GF-D8 (cell line): Measurements from ENCODE around the gene PPFIBP1.
"Not testable (repeated sequence)": the region's sequence is repeated elsewhere in the genome, so short reads cannot be mapped to it uniquely, and the experiment has no call there.

Experiments
- DNase-seq: peaks from one replicate; lab custom pipeline; 2025; lab: John Stamatoyannopoulos, UW

Gene PPFIBP1

DNA sequence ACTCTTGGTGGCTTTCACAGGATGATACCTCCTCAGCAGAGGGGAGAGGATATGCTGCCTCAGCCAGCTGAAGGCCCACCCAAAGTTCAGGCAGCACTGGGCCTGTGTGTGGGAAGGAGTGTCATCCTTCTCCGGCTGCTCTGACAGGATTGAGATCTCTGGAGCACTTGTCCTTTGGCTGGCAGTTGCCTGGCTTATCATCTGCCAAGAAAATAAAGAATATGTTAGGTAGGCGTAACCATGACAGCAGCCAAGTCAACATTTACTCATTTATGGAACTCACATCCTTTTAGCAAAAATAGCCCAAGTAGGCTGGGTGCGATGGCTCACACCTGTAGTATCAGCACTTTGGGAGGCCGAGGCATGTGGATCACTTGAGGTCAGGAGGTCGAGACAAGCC, 68.5 kb downstream of the PPFIBP1 start:
- DNase-seq: no peak

DNA sequence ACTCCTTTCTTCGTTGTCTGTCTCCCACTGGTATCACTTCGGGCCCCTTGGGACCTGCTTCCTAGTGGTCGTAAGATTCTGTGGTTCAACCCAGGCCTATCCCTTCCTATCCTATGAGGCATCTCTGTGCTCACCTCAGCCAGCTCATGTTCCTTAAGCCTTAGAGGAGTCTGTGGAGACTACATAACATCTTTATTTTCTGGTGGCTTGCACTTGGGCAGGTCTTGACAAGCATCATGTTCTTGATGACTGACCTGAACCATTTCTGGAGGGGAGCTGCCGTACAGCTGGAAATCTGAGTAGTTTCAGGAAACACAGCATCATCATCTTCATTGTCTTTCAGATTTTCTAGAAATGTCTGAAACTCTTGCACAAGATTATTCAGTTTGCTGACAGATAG, 69.3 kb downstream of the PPFIBP1 start:
- no peak for DNase-seq

DNA sequence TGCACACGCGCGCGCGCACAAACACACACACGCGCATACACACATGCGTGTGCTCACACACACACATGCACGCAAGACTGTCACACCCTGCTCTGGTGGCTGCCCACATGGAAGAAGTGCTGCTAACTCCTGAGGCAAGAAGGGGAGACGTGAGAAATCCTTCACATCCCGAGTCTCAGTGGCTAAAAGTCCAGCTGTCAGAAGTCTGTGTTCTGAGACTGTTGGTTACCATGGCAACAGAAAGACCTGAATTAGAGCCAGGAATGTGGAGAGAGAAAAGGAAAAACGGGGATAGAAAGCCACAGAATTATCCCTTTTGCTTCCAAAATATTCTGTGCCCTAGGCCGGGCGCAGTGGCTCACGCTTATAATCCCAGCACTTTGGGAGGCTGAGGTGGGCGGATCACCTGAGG, 71.2 kb downstream of the PPFIBP1 start:
- no peak for DNase-seq

DNA sequence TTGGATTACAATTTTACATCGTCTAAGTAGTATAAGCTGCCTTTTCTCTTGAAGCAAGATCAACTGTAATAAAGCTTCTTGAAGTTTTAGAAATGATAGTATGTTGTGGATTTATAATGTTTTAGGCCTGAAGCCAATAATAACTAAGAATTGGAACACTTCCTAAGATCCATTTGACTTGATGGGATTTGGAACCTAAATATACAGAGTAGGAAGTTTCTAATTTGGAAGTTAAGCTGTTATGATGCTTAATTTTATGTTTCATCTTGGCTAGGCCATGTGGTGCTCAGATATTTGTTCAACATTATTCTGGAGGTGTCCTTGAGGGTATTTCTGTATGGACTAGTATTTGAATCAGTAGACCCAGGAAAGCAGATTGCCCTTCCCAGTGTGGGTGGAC, 74.9 kb downstream of the PPFIBP1 start:
- not testable (repeated sequence) for DNase-seq

DNA sequence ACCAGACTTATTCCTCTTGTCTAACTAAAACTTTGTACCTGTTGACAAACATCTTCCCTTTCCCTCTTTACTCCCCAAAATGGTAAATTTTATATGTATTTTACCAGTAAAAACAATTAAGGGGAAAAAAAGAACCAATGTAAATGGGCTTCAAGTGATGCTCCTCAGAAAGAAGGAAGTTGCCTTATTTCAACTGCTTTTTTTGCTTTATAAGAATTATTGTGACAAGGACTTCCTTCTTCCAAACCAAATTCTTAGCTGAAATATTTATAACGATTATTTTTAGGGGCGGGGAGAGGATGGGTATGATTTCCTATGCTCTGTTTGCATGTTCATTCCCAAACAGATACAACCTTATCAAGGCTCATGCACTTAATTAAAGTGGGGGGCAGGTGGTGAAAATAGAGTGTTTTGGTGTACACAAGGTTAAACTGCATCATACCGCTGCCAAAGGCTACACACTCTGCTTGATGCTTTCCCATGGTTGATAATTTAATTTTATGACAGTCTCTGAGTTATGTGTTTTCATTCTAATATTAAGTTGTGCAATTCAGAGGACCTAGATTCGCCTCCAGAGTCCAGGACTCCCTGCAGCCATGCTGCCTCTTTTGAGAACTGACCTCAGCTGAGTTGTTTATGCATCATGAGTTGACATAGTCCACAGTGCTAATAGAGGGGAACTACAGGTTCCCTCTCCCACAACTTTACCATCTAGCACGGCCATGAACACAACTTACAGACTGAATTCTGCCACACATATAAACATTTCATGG, 77.2 kb downstream of the PPFIBP1 start:
- DNase-seq: not testable (repeated sequence)

DNA sequence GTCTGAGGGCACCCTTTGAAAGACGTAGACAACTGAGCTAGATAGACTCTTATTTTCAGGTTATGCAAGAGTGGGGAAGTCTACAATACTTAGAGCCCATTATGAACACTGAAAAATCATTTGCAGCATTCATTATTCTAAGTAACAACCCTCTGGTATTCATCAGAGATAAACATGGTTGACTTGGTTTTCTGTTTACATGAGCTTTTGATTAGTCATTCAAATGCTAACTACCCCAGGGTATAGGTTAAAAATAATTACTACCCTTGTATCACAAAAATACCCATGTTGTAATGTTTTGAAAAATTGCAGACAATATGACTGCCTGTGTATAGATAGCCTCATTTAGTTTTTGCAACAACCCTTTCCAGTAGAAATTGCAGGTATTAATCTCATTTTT, 78.5 kb downstream of the PPFIBP1 start:
- DNase-seq: no peak

DNA sequence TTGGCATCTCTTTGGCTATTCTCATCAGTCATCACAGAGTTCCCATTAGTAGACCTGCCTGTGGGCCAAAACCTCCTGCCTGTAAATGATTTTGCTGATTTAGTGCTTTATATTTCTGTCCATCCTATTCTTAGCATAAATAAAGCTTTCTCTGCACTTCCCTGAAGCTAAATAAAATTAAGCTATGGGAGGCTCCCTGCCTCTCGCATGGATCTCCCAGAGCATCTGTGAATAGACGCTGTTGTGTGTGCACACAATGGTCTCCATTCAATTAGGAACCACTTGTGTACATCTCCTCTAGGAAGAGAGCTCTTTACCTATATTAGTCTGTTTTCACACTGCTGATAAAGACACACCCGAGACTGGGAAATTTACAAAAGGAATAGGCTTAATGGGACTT, 80.4 kb downstream of the PPFIBP1 start:
- DNase-seq: no peak

DNA sequence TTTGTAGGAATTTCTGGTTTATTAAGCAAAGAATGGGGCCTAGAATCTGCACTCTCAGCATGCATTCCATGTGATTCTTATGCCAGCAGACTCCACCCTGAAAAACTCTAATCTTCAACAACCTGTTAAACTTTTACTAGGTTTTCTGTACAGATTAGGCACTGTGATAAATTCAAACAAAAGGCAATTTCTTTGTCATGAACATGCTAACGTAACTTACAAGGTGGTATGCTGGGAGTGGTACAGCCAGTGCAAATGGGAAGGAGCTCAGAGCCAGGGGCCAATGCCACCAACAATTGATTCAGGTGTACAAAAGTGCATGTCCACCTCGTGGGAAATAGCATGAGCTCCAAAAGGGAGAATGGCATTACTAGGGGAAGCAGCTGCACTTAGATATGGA, 83.0 kb downstream of the PPFIBP1 start:
- no peak for DNase-seq

DNA sequence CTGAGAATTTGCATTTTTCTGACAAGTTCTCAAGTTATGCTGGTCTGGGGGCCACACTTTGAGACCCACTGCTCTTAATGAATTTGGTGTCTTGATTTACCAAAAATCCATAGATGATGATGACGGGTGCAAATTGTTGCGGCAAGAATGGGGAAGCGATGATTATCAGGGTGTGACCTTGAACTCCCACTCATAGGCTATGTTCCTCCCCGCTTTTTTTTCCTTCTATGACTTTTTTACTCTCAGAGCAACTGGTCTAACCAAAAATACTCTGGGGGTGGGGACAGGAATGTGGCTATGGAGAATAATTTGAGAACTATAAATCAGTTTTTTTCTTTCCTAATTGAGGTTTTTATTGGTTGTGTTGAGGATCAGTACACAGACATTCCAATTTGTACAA, 83.6 kb downstream of the PPFIBP1 start:
- DNase-seq: no peak

DNA sequence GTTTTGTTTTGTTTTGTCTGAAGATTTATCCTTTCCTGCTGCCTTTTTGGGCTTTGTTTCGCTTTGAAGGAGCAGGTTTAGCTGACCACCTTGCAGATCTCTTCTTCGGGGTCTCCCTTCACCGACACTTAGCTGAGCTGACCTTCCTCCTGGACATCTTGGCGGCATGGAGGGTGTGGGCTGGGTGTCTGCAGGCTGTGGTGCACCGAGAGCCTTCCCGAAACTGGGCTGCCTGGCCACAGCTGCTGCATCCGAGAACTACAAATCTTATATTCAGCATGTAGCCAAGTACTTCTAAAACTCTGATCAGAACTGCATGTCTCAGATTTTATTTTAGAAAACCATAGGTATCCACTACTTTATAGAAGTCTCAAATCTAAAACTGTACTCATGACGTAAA, 84.9 kb downstream of the PPFIBP1 start:
- DNase-seq: no peak

DNA sequence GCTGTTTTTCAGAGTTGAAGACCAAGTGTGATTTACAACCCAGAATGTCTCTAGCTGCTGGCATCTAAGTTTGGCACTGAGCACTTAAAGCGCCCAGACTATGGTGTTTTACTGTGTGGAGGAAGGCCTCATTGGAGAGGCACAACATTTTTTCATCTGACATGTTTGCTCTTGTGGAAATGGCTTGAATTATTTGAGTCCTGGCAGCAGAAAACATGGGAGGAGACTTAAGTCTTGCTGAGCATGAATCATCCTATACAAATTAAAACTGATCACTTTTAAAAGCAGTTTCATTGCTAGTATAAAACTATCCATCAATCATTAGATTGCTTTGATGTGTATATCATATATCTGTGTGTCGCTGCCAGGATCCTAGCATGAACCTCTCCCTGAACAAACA, 86.4 kb downstream of the PPFIBP1 start:
- DNase-seq: no peak

DNA sequence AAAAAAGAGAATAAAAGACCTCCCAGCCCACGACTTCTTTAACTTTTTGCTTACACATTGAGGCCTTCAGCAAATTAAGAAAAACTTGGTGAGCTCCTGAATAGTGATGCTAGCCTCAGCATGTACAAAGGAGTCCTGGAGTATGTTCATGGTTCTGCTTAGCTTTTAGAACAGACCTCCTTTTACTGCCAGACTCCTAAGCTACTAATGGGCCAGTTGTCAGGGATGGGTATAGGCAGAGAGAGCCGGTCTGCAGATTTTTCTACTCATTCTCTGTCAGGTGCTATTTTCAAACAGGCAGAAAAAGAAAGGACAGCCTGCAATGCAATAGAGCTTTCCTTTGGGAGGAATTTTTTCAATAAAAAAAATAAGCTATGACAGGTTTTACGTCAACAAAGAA, 90.4 kb downstream of the PPFIBP1 start:
- no peak for DNase-seq

DNA sequence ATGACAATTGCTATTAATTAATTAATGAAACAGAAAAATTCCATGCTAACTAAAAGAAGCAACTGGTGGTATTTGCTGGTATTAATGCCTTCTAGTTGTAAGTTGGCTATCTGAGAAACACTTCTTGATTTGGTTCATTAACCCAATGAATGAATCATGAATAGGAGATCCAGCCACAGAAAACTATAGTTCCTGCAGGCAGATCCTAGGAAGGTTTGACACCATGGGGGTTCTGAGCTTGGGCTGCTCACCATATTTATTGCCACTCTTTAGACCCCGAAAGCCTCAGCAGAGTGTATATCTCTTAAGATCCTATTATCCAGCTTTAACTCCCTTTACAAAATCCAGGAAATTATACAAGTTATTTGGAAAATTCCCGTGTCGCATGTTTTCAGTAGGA, 90.9 kb downstream of the PPFIBP1 start:
- DNase-seq: no peak

DNA sequence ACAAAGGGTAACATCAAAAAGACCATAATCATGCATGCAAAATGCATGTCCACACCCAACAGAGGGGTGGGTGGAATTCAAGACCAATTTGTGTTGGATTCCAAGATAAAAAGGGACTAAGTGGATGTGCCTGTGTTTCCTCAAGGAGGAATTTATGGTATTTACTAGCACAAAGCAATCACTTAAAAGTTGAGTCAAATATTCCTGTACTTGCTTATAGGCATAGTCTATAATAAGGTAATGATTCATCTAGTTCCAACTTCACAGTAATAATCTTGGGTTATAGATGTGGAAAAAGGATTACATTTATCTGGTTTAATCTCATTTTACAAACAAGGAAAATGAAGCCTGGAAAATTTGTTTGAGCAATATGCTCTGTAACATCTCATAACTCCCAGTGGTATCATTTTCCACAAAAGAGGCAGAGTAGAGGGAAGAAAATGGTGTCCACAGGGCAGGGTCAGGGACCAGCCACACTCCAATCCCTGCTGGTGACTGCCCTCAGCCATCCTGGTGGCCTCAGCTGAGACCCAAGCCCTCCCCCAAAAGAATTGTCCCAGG, 91.4 kb downstream of the PPFIBP1 start:
- no peak for DNase-seq

DNA sequence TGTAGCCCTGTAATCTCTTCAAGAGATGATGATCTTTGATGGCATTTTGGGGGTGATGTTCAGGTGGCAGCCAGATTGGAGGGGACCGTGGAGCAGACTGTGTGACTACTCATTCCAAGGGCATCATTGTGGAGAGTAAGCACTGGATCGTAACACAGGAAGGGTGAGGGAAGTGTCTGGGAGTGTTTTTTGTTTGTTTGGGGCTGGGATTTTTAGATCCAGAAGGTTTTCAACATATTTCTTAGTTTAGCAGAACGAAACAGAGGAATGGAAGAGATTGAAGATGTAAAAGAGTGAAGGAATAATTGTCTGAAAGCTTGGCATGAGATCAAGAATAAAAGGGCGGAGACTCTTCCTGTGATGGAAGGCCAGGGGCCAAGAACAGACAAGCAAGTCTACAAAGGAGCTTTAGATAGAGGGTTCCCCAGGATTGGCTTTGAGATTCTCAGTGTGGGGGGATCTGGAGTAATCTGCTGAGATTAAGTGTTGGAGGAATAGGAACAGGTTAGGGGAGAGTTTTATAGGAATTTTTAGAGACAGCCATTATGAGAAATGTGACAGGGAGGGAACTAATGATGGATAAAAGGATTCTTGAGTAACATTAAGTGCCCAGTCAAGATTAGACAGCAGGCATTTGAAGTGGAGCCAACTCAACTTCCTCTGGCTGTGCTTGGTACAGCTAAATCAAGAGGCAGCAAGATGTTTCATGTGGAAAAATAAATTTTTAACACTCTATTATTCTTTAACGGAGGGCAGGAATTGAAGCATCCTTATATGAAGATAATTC, 92.5 kb downstream of the PPFIBP1 start:
- no peak for DNase-seq

DNA sequence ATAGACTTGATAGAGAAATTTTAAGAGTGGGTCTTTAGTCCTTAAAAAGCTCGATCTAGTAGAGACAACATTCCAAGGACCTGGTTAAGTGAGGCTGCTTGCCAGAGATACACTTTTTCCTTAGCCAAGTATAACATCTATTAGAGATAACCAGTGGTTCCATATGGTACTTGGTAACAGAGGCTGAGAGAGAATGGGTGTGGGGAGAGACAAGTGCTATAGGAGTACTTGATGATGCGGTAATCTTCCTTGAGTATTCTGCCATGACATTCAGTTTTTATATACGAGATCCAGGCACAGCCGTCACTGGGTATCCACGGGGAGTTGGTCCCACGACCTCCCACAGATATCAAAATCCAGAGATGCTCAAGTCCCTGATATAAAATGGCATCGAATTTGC, 94.8 kb downstream of the PPFIBP1 start:
- no peak for DNase-seq

DNA sequence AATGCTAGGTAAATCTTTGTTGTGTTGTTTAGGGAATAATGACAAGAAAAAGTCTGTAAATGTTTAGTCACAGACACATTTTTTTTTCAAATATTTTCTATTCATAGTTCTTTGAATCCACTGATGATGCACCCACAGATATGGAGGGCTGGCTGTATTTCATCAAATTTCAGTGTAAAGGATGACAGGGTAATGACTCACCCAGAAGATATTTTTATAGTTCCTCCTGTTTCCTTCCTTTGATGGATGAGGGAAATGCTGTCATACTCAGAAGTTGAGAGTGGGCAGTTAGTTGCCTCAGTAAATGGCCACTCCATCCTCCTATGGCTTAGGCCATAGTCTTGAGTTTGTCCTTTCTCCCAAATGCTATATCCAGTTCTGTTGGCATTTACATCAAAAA, 95.3 kb downstream of the PPFIBP1 start:
- DNase-seq: no peak

DNA sequence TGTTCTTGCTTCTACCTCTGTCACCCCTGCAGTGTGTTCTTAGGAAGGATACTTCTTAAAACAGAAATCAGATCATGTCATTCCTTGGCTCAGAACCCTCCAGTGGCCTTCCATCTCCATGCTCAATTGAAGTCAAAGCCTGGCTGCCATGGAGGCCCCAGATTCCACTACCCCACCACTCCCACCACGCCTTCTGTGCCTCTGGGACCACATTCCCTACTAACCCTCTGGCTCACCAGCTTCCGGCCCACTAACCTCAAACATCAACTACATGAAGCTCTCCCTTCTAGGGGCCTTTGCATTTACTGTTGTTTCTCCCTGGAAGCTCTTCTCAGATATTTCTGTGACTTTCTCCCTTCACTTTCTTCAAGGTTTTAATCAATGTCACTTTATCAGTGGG, 96.1 kb downstream of the PPFIBP1 start:
- no peak for DNase-seq

DNA sequence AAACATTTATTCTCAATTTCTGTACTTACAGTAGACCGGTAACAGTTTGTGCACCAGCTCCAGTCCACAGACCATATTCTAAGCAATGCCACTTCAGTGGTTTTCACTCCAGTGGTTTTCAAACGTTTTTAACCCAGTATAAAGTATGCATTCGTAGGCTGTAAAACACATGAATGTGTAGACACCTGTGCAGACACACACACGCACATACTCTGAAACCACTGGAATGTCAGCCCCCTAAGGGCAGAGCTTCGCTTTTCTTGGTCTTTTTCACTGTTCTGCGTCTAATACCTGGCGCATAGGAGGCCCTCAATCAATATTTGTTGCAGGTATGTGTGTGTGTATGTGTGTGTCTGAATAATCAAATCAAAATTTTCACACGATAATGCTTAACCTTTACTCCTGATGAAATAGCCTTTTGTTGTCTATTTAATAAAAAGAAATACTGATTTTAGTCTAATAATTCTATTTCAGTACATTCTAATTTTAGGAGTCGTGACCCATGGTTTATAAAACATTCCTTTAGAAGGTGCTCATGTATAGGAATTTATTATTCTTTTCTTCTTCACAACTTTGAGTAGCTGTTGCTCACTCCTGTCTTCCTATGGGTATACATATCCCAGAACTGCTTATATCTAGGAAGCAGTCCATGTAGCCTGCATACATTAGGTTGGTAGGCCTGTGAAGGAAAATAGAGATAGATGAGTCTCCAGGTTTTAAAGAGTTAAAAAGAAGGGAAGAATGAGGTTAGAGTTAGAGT, 98.6 kb downstream of the PPFIBP1 start:
- no peak for DNase-seq

DNA sequence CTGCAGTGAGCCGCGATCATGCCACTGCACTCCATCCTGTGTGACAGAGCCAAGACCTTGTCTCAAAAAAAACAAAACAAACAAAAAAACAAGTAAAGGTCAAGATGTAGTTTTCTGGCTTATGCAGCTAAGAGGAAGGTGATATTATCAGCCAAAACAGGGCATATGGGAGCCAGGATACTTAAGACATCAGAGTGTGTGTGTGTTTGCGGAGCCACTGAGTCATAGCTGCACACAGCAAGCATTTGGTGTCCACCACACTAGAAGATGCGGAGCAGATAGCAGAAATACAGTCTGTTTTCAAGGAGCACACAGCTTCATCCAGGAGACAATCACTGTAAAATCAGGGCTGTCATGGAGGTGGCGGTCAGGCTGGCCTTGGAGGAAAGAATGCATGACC, 99.6 kb downstream of the PPFIBP1 start:
- DNase-seq: no peak

DNA sequence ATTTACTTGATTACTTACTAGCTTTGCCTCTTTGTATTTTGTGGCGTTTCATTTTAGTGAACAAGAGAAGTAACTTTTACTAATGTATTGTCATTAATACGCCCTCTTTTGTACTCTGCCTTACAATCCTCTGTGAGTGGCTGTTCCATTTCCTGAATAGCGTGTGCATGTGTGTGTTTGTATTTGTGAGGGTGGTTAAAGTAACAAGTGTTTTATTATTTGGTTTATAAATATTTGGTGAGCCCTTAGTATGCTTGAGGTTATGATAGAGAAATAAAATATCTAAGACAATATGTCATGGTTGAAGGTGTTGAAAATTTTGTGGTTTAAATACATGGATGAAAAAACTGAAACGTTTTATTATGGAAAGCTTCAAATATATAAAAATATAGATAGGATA, 100.6 kb downstream of the PPFIBP1 start:
- DNase-seq: no peak

DNA sequence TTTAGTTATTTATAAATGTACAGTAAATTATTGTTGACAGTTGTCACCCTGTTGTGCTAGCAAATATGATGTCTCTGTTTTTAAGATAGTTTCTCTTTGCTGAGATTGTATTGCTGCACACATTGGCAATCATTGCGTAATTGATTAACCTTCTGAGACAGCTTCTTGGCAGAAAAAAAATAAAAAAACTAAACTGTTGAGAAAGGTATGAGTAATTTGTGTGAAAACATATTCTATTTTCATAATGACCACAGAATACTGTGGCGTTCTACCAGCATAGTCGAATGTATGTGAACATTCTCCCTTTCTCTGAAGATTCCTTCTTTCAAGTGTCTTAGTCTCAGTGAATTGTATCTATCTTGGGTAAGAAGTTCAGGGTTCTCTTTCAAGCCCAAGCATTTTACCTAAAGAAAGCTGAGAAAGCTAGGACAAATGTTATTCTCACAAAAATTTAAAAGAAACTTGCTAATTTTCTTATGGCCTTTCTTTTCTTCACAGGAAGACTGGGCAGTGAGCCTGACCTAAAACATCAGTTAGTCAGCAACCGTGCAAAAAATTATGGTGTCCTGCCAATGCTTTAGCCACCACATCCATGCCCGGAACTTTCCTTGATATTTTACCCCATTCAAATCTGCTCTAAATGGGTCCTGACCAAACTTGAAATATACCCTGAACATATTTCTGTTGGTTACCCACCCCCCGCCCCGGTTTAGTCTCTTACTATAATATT, 103.3 kb downstream of the PPFIBP1 start:
- DNase-seq: no peak
